ENCODE data around the gene CIP2A. TPM values are rescaled to one million over a fixed set of nuclear protein-coding genes. Genes with fewer than 3 reads are reported as not detected.
"Not testable (repeated sequence)": the region's sequence is repeated elsewhere in the genome, so short reads cannot be mapped to it uniquely, and the experiment has no call there.

Gene CIP2A
- total RNA-seq: 15.9 to 17.8 TPM (median 16.9 TPM) in 3 replicates

DNA sequence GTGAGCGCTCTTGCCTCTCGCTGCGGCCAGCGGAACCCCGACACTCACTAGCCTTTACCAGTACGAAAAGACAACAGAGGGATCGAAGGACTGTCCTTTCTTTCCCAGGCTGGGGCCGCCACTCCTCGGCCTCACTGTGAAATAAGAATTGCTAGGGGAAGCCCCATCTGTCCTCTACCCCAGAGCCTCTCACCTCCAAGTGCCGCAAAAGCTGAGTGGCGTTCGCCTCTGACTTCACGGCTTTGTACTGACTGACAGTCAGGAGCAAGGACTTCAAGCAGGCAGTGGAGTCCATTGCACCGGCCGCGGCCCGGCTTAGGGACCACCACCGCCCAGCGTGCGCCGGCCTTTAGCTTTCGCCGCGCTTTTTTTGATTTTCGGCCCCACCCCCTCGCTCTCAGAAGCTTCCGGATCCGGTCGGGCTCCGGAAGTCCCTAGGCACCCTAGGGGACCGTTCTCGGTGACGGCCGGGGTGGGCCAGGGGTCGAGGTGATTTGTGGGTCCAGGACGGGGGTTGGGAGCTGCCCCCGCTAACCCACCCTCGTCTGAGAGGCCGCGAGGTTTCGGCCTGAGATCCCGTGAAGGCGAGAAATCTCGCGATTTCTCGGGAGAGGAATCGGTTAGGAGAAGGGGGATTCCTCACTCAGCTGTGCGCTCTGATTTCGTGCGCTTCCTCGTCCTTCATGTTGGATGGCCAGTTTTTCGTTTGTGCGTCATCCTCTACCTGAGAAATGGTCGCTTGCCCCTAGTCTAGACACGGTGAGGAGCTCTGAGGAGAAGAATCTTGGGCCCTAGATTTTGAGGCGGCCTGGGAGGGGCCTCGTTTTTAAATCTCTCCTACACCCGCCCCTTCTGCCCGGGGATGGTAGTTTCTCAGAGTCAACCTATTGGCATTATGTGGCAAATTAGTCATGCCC is at the start of gene CIP2A, which contains the start of gene DZIP3:
CIP2A (minus strand) TSS at position 358 of the 917 bp plus-strand sequence; CDS start at position 295, 63 bp downstream.
DZIP3 (plus strand) TSS at position 642 of the 917 bp plus-strand sequence. CDS start 15,685 bp downstream, outside the sequence.
- TF ChIP-seq, protein P1, sequence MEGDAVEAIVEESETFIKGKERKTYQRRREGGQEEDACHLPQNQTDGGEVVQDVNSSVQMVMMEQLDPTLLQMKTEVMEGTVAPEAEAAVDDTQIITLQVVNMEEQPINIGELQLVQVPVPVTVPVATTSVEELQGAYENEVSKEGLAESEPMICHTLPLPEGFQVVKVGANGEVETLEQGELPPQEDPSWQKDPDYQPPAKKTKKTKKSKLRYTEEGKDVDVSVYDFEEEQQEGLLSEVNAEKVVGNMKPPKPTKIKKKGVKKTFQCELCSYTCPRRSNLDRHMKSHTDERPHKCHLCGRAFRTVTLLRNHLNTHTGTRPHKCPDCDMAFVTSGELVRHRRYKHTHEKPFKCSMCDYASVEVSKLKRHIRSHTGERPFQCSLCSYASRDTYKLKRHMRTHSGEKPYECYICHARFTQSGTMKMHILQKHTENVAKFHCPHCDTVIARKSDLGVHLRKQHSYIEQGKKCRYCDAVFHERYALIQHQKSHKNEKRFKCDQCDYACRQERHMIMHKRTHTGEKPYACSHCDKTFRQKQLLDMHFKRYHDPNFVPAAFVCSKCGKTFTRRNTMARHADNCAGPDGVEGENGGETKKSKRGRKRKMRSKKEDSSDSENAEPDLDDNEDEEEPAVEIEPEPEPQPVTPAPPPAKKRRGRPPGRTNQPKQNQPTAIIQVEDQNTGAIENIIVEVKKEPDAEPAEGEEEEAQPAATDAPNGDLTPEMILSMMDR (IDR thresholded peaks at IDR 0.05; ENCODE audit: unreplicated experiment): no peak
- Mint-ChIP-seq H3K4me1 (peaks cover 28% of the 10 kb centered on the region), H3K4me3 (peak within 1 kb of the TSS; percentile 98), H3K27me3 (ENCODE audit: low read depth) (no peaks in the 10 kb centered on the region), H3K27ac (peak within 1 kb of the TSS; percentile 99), H3K9me3 (no peaks in the 10 kb centered on the region), H3K36me3 (no peaks in the 10 kb centered on the region)
- peak; percentile 86 to 93 for DNase-seq (ENCODE audit: low spot score in 2 of 2, unreplicated experiment in 2 of 2)

DNA sequence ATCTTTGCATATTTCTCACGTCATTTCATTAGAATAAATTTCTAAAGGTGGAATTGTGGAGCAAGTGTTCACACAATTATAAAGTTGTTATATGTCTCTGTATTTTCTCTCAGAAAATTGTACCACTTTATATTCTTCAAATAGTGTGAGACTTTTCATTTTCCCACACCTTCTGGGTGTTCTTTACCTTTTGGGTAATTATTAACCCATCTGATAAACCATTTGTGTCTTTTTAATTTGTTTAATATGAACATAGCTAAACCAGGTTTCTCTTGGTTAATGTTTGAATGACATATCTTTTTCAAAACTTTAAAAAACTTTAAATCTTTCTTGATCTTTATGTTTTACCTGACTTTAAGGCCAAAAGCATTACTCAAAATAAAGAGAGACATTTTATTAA is 40.7 kb upstream of the CIP2A start:
- TF ChIP-seq, protein P1 (IDR thresholded peaks at IDR 0.05; ENCODE audit: unreplicated experiment): no peak
- no peak for DNase-seq (ENCODE audit: low spot score in 2 of 2, unreplicated experiment in 2 of 2)
- H3K4me1 Mint-ChIP-seq: peaks cover 6% of the 10 kb centered on the region
- H3K27me3 Mint-ChIP-seq (ENCODE audit: low read depth): no peaks in the 10 kb centered on the region
- H3K27ac Mint-ChIP-seq: no peak overlapping the region
- H3K9me3 Mint-ChIP-seq: no peaks in the 10 kb centered on the region
- no peak overlapping the region for H3K4me3 Mint-ChIP-seq
- peaks cover 16% of the 10 kb centered on the region for H3K36me3 Mint-ChIP-seq

DNA sequence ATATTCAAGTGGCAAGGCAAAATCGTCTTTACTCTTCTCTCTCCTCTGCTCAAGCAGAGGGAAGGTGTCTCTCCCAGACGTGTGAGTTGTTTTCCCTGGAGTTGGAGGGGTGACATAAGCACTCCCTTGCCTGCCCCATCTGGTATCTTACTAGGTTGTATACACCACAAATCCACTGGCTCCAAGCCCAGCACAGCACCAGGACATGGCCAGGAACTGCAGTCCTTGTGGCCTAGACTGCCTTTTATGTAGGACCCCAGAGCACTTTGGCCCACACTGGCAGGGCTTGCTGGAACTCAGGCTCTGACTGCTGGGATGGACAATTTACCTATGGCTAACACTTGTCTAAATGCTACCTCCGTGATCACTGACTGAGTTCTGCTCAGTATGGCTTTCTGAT is 34.3 kb upstream of the CIP2A start:
- H3K4me3 Mint-ChIP-seq: no peak overlapping the region
- H3K36me3 Mint-ChIP-seq: peaks cover 34% of the 10 kb centered on the region
- TF ChIP-seq, protein P1 (IDR thresholded peaks at IDR 0.05; ENCODE audit: unreplicated experiment): no peak
- H3K4me1 Mint-ChIP-seq: peaks cover 7% of the 10 kb centered on the region
- no peak overlapping the region for H3K27ac Mint-ChIP-seq
- H3K9me3 Mint-ChIP-seq: peaks cover 10% of the 10 kb centered on the region
- no peak for DNase-seq (ENCODE audit: low spot score in 2 of 2, unreplicated experiment in 2 of 2)
- H3K27me3 Mint-ChIP-seq (ENCODE audit: low read depth): no peaks in the 10 kb centered on the region

DNA sequence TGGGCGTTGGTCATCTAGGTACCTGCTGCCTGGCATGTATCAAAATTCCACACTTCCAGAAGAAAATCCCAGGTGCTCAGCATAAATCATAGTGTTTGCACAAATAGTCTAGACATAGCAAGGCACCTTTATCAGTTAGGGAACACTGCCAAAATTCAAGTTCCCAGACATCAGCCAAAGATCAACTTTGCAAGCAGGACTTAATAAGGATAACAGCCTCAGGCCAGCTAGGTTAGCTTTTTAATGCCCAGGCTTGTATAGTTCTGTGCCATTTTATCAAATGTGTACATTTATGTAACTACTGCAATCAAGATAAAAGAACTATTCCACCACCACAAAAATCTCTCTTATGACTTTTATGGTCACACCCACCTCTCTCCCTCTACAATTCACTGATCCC is 31.0 kb upstream of the CIP2A start:
- TF ChIP-seq, protein P1 (IDR thresholded peaks at IDR 0.05; ENCODE audit: unreplicated experiment): no peak
- Mint-ChIP-seq H3K4me3 (no peak overlapping the region), H3K4me1 (peaks cover 7% of the 10 kb centered on the region), H3K27me3 (ENCODE audit: low read depth) (no peaks in the 10 kb centered on the region), H3K9me3 (peaks cover 10% of the 10 kb centered on the region), H3K27ac (peak overlapping the region; percentile 37), H3K36me3 (peaks cover 31% of the 10 kb centered on the region)
- DNase-seq (ENCODE audit: low spot score in 2 of 2, unreplicated experiment in 2 of 2): no peak

DNA sequence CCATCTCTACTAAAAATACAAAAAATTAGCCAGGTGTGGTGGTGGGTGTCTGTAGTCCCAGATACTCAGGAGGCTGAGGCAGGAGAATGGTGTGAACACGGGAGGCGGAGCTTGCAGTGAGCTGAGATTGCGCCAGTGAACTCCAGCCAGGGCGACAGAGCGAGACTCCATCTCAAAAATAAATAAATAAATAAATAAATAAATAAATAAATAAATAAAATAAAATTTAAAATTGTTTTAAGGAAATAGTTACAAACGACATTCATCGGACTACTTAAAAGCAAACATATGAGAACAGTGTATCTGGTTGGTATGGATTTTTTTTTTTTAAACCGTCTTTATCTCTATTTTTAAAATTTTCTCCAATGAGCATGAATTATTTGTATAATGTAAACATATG is 26.9 kb upstream of the CIP2A start:
- H3K36me3 Mint-ChIP-seq: peaks cover 30% of the 10 kb centered on the region
- not testable (repeated sequence) for DNase-seq (ENCODE audit: low spot score in 2 of 2, unreplicated experiment in 2 of 2); H3K4me3 Mint-ChIP-seq; H3K9me3 Mint-ChIP-seq; H3K27me3 Mint-ChIP-seq (ENCODE audit: low read depth); H3K27ac Mint-ChIP-seq; H3K4me1 Mint-ChIP-seq

DNA sequence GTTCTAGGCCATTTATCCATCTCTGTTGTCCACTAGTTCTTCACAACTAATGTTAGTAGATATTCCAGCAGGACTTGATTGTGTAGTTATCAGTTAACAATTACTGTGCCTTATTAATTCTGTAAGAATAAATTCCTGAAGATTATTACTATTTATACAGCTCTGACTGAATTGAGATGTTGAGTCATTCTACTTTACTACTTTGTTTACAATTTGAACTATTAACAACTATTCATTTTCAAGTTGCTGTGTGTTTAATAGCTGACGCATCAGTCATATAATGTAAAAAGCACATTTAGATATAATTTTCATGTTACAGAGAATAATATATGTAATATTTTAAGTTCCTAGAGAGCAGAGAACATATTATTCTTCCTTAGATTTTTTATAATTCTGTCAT is 21.4 kb upstream of the CIP2A start:
- TF ChIP-seq, protein P1 (IDR thresholded peaks at IDR 0.05; ENCODE audit: unreplicated experiment): no peak
- no peak overlapping the region for H3K4me3 Mint-ChIP-seq
- H3K4me1 Mint-ChIP-seq: no peaks in the 10 kb centered on the region
- peaks cover 4% of the 10 kb centered on the region for H3K9me3 Mint-ChIP-seq
- peaks cover 33% of the 10 kb centered on the region for H3K36me3 Mint-ChIP-seq
- no peaks in the 10 kb centered on the region for H3K27me3 Mint-ChIP-seq (ENCODE audit: low read depth)
- no peak overlapping the region for H3K27ac Mint-ChIP-seq
- DNase-seq (ENCODE audit: low spot score in 2 of 2, unreplicated experiment in 2 of 2): no peak
